ENCODE results near the gene IPO11.

IPO11 gene

GRCh38 chr5:62574599-62574998, 162.0 kb downstream of the IPO11 start:
- DNase-seq, result no peak

GRCh38 chr5:62575066-62575465, 162.5 kb downstream of the IPO11 start:
- DNase-seq, result no peak

DNA sequence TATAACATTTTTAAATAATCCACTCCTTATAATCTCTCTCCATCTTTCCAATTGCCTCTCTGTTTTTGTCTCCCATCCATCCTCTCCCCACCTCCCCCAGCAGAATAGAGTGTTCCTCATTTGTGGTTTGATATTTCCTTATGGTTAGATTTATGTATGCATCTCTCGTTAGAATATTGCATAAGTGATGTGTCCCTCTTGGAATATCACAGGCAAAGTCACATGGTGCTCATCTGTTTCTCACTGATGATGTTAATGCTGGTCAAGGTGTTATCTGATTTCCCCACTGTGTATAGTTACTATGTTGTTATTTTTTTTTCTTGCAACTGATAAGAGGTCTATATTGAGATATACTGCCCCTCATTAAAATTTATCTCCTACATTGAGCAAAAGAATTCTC, 162.9 kb downstream of the IPO11 start:
- DNase-seq, result no peak

GRCh38 chr5:62576570-62577170, 164.1 kb downstream of the IPO11 start:
- DNase-seq, result no peak

DNA sequence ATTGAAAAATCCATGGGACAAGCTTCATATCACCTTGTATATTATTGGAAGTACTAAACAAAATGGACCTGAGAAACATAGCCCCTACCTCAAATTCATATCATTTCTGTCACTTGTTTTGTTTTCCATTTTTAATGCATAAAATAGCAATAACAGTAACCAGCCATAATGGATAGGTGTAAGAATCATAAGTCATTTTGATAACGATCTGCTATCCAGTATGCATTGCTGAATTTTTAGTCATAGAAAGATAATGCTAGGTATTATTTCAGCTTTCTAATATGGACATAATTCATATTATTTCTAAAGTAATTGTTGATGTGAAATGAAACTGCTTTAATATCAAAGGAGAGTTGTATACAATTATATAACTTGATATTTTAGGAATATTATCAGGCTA, 164.9 kb downstream of the IPO11 start:
- no peak for DNase-seq

DNA sequence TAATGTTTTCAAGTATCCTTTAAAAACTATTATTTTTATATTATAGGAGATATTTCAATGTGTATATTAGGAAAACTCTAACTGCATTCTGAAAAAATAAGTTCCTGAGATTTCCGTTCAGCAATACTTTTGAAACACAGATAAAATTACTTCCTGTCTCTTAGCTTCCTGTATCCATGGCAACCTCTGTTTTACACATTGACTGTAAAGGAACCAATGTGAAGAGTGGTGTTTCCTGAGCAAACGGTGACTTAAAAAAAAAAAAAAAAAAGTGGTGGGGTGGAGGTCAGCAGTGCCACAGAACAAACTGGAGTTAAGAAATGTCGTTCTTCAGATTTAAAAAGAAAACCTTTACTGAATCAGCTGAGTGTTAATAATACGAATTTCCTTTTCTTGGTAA, 166.0 kb downstream of the IPO11 start, which contains the start of gene LRRC70:
Gene LRRC70, plus strand, starts transcription at position 280 of the 400 bp plus-strand sequence. CDS start 620 bp downstream, outside the sequence.
- no peak for DNase-seq

DNA sequence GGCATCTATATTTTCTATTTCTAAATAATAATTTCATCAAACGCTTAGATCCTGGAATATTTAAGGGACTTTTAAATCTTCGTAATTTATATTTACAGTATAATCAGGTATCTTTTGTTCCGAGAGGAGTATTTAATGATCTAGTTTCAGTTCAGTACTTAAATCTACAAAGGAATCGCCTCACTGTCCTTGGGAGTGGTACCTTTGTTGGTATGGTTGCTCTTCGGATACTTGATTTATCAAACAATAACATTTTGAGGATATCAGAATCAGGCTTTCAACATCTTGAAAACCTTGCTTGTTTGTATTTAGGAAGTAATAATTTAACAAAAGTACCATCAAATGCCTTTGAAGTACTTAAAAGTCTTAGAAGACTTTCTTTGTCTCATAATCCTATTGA, 167.2 kb downstream of the IPO11 start:
- DNase-seq, result no peak

DNA sequence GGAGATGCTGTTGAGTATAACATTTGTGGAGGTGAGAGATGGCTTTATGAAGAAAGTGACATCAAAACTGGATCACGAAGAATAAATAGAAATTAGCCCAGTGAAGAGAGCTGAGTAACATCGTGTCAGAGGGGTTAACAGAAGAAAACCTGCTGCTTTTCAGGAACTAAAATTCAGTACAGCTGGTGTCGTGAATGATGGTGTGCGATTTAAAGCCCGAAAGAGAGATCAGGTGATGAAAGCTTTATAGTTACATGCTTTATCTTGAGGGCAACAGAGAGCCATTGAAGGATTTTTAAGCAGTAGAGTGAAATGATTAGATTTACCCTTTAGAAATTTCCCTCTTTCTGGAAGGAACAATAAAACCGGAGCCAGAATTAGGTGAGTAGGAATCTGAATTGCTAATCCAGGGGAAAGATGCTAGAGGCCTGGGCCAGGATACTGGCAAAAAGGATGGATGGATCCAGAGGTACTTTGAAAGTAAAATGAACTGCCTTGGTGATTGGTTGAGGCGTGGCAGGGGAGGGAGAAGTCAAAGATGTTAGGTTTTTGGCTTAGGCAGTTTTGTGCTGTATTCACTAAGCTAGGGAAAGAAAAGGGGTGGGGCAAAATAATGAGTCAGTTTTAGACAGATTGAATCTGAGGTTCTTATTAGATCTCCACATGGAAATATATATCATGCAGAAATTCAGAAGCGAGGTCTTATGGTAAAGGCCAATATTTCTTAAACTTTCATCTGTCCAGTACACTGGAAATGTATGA, 169.5 kb downstream of the IPO11 start:
- no peak for DNase-seq

GRCh38 chr5:62584391-62584790, 171.8 kb downstream of the IPO11 start:
- DNase-seq, result no peak

GRCh38 chr5:62585306-62585705, 172.7 kb downstream of the IPO11 start:
- no peak for DNase-seq

- DNase-seq, result no peak
Measured at GRCh38 chr5:62585751-62586150, 173.2 kb downstream of the IPO11 start.

GRCh38 chr5:62587737-62588136, 175.2 kb downstream of the IPO11 start:
- DNase-seq, result no peak

DNA sequence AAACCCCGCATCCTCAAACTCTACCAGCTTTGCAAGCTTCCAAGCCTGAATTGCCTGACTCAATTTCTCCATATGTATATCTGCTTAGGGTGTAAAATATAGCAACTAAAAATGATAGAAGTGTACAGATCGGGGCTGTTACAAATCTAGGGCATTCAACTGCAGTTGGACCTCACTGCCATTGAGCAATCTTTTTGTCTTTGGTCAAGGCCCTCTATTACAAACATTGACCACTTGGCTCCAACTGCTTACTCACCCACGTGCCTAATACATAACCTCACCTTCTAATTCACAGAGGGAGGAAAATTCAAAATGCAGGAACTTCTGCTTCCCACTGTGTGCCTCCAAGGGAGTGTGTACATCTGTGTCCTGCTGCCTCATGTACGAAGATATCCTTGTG, 176.1 kb downstream of the IPO11 start:
- DNase-seq, result no peak

- no peak for DNase-seq
Measured at GRCh38 chr5:62589504-62589903, 176.9 kb downstream of the IPO11 start.

GRCh38 chr5:62590387-62590786, 177.8 kb downstream of the IPO11 start:
- no peak for DNase-seq

GRCh38 chr5:62592558-62592957, 180.0 kb downstream of the IPO11 start:
- no peak for DNase-seq

- no peak for DNase-seq
Measured at GRCh38 chr5:62593331-62593730, 180.8 kb downstream of the IPO11 start.

DNA sequence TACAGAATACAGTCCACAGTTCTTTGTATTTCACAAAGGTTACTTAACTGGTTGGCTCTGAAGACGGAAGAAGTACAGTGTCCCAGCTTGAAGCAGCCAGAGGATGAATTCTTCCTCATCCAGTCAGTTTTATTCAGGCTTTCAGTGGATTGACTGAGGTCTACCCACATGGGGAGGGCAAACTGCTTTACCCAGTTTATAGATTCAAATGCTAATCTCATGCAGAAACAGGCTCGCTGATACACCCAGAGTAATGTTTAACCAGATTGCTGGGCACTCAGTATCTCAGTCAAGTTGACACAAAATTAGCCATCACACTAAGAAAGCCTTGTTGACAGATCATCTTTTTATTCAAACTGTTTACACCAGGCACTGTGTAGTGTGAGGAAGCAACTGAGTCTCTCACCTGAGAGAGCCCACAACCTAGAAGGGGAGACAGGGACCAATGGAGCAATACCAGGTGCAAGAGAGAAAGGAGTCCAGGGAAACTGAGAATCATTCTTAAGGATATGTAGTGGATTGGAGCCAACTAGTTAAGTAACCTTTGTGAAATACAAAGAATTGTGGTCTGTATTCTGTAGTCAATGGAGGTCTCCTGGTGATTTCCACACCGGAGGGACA, 181.9 kb downstream of the IPO11 start:
- no peak for DNase-seq

- DNase-seq, result no peak
Measured at GRCh38 chr5:62596096-62596495, 183.5 kb downstream of the IPO11 start.

DNA sequence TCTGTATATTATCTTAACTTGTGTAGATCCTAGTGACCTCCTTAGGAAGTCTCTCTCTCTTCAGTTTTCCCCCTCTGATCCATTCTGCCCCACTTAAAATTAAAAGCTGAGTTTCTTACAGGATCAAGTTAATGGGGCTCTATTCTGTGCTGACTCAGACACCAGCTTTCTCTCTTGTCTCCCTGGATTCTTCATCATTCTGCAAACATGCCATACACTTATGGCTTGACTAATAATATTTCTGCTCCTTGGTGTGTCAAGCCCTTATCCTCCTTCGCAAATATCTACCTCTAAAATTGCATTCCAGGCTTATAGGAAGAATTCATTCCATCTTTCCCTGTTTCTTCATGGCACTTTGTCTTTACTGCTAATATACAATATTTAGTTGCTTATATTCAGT, 184.1 kb downstream of the IPO11 start:
- DNase-seq, result no peak

GRCh38 chr5:62597314-62597713, 184.8 kb downstream of the IPO11 start:
- DNase-seq, result no peak

DNA sequence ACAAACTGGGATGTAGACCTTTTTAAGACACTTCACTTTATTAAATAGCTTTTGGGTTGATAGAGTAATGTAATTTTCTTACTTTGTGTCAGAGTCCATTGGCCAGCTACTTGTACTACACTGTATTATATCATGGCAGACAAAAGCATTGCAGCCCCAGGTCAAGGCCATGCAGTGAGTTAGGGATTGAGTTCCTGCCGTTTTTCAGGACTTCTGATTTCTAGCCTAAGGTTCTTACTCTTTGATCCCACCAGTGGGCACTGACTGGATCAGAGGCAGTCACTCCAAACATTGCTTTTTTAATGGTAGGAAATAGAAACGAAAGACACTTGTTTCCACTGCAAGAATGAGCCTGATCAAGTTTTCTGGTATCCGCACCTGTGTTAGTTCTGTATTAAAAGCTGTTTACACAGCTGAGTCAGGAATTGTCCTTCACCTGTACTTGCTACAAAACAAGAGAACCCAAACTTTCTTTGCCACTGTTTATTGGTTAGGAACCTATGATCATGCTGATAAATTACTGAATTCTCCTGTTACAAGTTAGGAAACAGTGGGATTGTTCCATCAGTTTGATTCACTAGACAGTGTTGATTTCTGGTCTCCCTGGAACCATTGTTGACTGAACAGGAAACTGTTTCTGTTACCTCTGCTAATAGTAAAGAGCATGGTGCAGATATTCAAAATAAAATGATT, 188.1 kb downstream of the IPO11 start:
- DNase-seq, result no peak

- DNase-seq, result no peak
Measured at GRCh38 chr5:62603934-62604333, 191.4 kb downstream of the IPO11 start.

GRCh38 chr5:62605638-62606037, 193.1 kb downstream of the IPO11 start:
- DNase-seq, result no peak
